HFF-Myc (cell line): Measurements from ENCODE around the gene CALHM1.

Experiments
- DNase-seq: peaks from one replicate; pipeline ENCODE4 v3.0.0-alpha.2; 2011; ENCODE audit warnings: low read depth; ENCODE audit errors: extremely low read depth
- H3K4me3 ChIP-seq: replicated peaks from 2 replicates; pipeline ENCODE4 v1.5.1; 2011; ENCODE audit warnings: low read depth, mild to moderate bottlenecking, control low read depth, low read length
- CTCF ChIP-seq: IDR thresholded peaks from 2 replicates; pipeline ENCODE4 v1.5.1; 2012; ENCODE audit warnings: mild to moderate bottlenecking, low read depth, low read length, control low read depth; ENCODE audit errors: missing control alignments

The CALHM1 gene

GRCh38 chr10:103416436-103417147 lies 42.1 kb downstream of the CALHM1 start:
- no peak overlapping the region for H3K4me3 ChIP-seq
- peak; percentile 41 for TF ChIP-seq CTCF
- peak; percentile 12 for DNase-seq

GRCh38 chr10:103415581-103415980 lies 43.1 kb downstream of the CALHM1 start:
- DNase-seq, result no peak
- no peak for TF ChIP-seq CTCF
- H3K4me3 ChIP-seq, result no peak overlapping the region

GRCh38 chr10:103413564-103413963 lies 45.1 kb downstream of the CALHM1 start:
- no peak for DNase-seq

More at GRCh38 chr10:103413564-103413963, 45.1 kb downstream of the CALHM1 start:
- TF ChIP-seq CTCF, result no peak
- H3K4me3 ChIP-seq, result no peak overlapping the region
